ENCODE measurements around the gene NELL1.

The NELL1 gene

GRCh38 chr11:21541187-21541751 lies 871.9 kb downstream of the NELL1 start:
- no peaks in the 10 kb centered on the region for H3K27me3 ChIP-seq (ENCODE audit: insufficient read depth, poor library complexity, severe bottlenecking)
- no peak overlapping the region for H3K4me3 ChIP-seq (replicated peaks; ENCODE audit: insufficient read depth, low read length)
- TF ChIP-seq GABPA (IDR thresholded peaks at IDR 0.05; ENCODE audit: low read depth) (no peak), SPI1 (IDR thresholded peaks at IDR 0.05; ENCODE audit: borderline replicate concordance, low read depth) (no peak), REST (IDR thresholded peaks at IDR 0.05; ENCODE audit: insufficient replicate concordance, low read depth) (no peak), CTCF (IDR thresholded peaks at IDR 0.05; ENCODE audit: insufficient read depth, low read length) (no peak), POLR2AphosphoS5 (IDR thresholded peaks at IDR 0.05; ENCODE audit: low read depth) (no peak)
- H3K27ac ChIP-seq (replicated peaks): no peak overlapping the region
- DNase-seq (ENCODE audit: low read depth in 1 of 2, low spot score in 1 of 2): no peak

- Histone ChIP-seq H3K27me3 (ENCODE audit: insufficient read depth, poor library complexity, severe bottlenecking) (no peaks in the 10 kb centered on the region), H3K27ac (replicated peaks) (no peak overlapping the region), H3K4me3 (replicated peaks; ENCODE audit: insufficient read depth, low read length) (no peak overlapping the region)
- TF ChIP-seq POLR2AphosphoS5 (IDR thresholded peaks at IDR 0.05; ENCODE audit: low read depth) (no peak), GABPA (IDR thresholded peaks at IDR 0.05; ENCODE audit: low read depth) (no peak), SPI1 (IDR thresholded peaks at IDR 0.05; ENCODE audit: borderline replicate concordance, low read depth) (no peak)
- DNase-seq (ENCODE audit: low read depth in 1 of 2, low spot score in 1 of 2): no peak
Observed at GRCh38 chr11:21543901-21544300, 874.5 kb downstream of the NELL1 start.

- no peaks in the 10 kb centered on the region for H3K27me3 ChIP-seq (ENCODE audit: insufficient read depth, poor library complexity, severe bottlenecking)
- TF ChIP-seq REST (IDR thresholded peaks at IDR 0.05; ENCODE audit: insufficient replicate concordance, low read depth): no peak
- no peak for TF ChIP-seq POLR2AphosphoS5 (IDR thresholded peaks at IDR 0.05; ENCODE audit: low read depth)
- TF ChIP-seq SPI1 (IDR thresholded peaks at IDR 0.05; ENCODE audit: borderline replicate concordance, low read depth): no peak
- no peak overlapping the region for H3K4me3 ChIP-seq (replicated peaks; ENCODE audit: insufficient read depth, low read length)
- no peak for DNase-seq (ENCODE audit: low read depth in 1 of 2, low spot score in 1 of 2)
- no peak overlapping the region for H3K27ac ChIP-seq (replicated peaks)
Observed at GRCh38 chr11:21545699-21546098, 876.3 kb downstream of the NELL1 start.

- Histone ChIP-seq H3K27ac (replicated peaks) (no peak overlapping the region), H3K27me3 (ENCODE audit: insufficient read depth, poor library complexity, severe bottlenecking) (no peaks in the 10 kb centered on the region), H3K4me3 (replicated peaks; ENCODE audit: insufficient read depth, low read length) (no peak overlapping the region)
- no peak for DNase-seq (ENCODE audit: low read depth in 1 of 2, low spot score in 1 of 2)
- TF ChIP-seq CTCF (IDR thresholded peaks at IDR 0.05; ENCODE audit: insufficient read depth, low read length) (no peak), GABPA (IDR thresholded peaks at IDR 0.05; ENCODE audit: low read depth) (no peak), SPI1 (IDR thresholded peaks at IDR 0.05; ENCODE audit: borderline replicate concordance, low read depth) (no peak), POLR2AphosphoS5 (IDR thresholded peaks at IDR 0.05; ENCODE audit: low read depth) (no peak), REST (IDR thresholded peaks at IDR 0.05; ENCODE audit: insufficient replicate concordance, low read depth) (no peak)
Observed at GRCh38 chr11:21546703-21547102, 877.3 kb downstream of the NELL1 start.
